WI38 (cell line): ENCODE results near the gene CD34.
"Not testable (repeated sequence)": the region's sequence is repeated elsewhere in the genome, so short reads cannot be mapped to it uniquely, and the experiment has no call there.

Experiments used
- H3K4me3 ChIP-seq: 2 replicates; pipeline ENCODE4 v1.5.1; 2011; ENCODE audit warnings: low read depth, mild to moderate bottlenecking, control low read depth, low read length
- CTCF ChIP-seq: IDR thresholded peaks from 2 replicates; pipeline ENCODE4 v1.5.1; 2012; ENCODE audit warnings: low read depth, mild to moderate bottlenecking, control low read depth, low read length

Gene CD34

GRCh38 chr1:207926984-207927383 is 16.1 kb upstream of the CD34 start:
- no peak for TF ChIP-seq CTCF
- no peak overlapping the region for H3K4me3 ChIP-seq

DNA sequence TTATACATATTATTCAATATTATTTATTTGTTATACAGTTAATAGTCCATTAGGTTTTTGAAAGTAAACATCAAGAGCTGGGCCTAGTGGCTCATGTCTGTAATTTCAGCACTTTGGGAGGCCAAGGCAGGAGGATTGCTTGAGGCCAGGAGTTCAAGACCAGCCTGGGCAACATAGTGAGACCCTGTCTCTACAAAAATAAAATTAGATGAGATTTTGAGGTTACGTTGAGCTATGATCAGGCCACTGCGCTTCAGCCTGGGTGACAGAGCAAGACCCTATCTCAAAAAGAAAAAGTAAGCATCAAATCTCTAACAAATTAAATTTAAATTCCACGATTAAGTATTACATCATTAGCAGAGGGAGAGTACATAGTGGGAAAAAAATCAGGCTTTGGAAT is 15.0 kb upstream of the CD34 start:
- not testable (repeated sequence) for H3K4me3 ChIP-seq

GRCh38 chr1:207925210-207925609 is 14.3 kb upstream of the CD34 start:
- H3K4me3 ChIP-seq = no peak overlapping the region
- no peak for TF ChIP-seq CTCF

DNA sequence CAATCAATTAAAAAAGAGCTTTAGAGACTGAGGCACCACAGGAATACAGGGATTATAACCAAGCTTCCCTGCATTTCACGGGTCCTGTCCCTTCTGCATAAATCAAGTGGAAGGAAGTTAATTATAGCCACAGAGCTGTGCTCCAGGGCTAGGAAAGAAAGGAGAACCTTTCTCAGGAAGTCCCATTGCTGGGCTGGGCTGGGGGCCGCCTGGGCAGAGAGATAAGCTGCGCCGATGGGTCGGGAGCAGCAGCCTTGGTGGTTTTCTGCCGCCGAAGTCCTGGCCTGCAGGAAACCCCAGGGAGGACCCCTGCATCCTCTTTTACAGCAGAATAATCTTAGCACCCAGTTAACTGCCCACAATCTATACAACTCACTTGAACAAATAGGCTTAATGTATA is 12.6 kb upstream of the CD34 start:
- H3K4me3 ChIP-seq = no peak overlapping the region
- TF ChIP-seq CTCF = no peak

- TF ChIP-seq CTCF = no peak
- no peak overlapping the region for H3K4me3 ChIP-seq
These were observed 12.2 kb upstream of the CD34 start for GRCh38 chr1:207923121-207923520.

- no peak overlapping the region for H3K4me3 ChIP-seq
- no peak for TF ChIP-seq CTCF
These were observed 11.6 kb upstream of the CD34 start for GRCh38 chr1:207922554-207922953.

GRCh38 chr1:207921321-207921720 is 10.4 kb upstream of the CD34 start:
- no peak for TF ChIP-seq CTCF
- no peak overlapping the region for H3K4me3 ChIP-seq

GRCh38 chr1:207920444-207921021 is 9.6 kb upstream of the CD34 start:
- H3K4me3 ChIP-seq = no peak overlapping the region
- TF ChIP-seq CTCF = no peak
